ENCODE data around the gene RHOB. TPM values are rescaled to one million over a fixed set of nuclear protein-coding genes. Genes with fewer than 3 reads are reported as not detected.

RHOB gene
- total RNA-seq, 1 donor: 142 TPM

- DNase-seq (ENCODE audit: low read depth): no peak
These were observed 43.0 kb upstream of the RHOB start for GRCh38 chr2:20403774-20404312.

GRCh38 chr2:20404950-20405349 lies 41.9 kb upstream of the RHOB start:
- TF ChIP-seq CTCF (IDR thresholded peaks at IDR 0.05; ENCODE audit: insufficient read depth, low read depth, low read length): no peak
- no peak for DNase-seq (ENCODE audit: low read depth)
- no peak overlapping the region for H3K4me3 ChIP-seq (ENCODE audit: low read depth, low read length)

More at GRCh38 chr2:20403774-20404312, 43.0 kb upstream of the RHOB start:
- H3K4me3 ChIP-seq (ENCODE audit: low read depth, low read length): no peak overlapping the region
- no peak for TF ChIP-seq CTCF (IDR thresholded peaks at IDR 0.05; ENCODE audit: insufficient read depth, low read depth, low read length)

- TF ChIP-seq CTCF (IDR thresholded peaks at IDR 0.05; ENCODE audit: insufficient read depth, low read depth, low read length): no peak
- no peak overlapping the region for H3K4me3 ChIP-seq (ENCODE audit: low read depth, low read length)
- DNase-seq (ENCODE audit: low read depth): no peak
These were observed 37.8 kb upstream of the RHOB start for GRCh38 chr2:20409039-20409438.

GRCh38 chr2:20410556-20411277 lies 36.2 kb upstream of the RHOB start:
- no peak overlapping the region for H3K4me3 ChIP-seq (ENCODE audit: low read depth, low read length)
- no peak for DNase-seq (ENCODE audit: low read depth)
- TF ChIP-seq CTCF (IDR thresholded peaks at IDR 0.05; ENCODE audit: insufficient read depth, low read depth, low read length): no peak

- DNase-seq (ENCODE audit: low read depth): peak; percentile 86
- TF ChIP-seq CTCF (IDR thresholded peaks at IDR 0.05; ENCODE audit: insufficient read depth, low read depth, low read length): peak; percentile 87
- H3K4me3 ChIP-seq (ENCODE audit: low read depth, low read length): no peak overlapping the region
These were observed 35.4 kb upstream of the RHOB start for GRCh38 chr2:20411361-20411894.

GRCh38 chr2:20414806-20415205 lies 32.1 kb upstream of the RHOB start:
- no peak for TF ChIP-seq CTCF (IDR thresholded peaks at IDR 0.05; ENCODE audit: insufficient read depth, low read depth, low read length)
- H3K4me3 ChIP-seq (ENCODE audit: low read depth, low read length): no peak overlapping the region
- no peak for DNase-seq (ENCODE audit: low read depth)

All from fibroblast of villous mesenchyme (primary cell).